Lung (tissue), 12 donors: ENCODE results near the gene CARMIL3. TPM values are rescaled to one million over a fixed set of nuclear protein-coding genes. Genes with fewer than 3 reads are reported as not detected.

Experiments
- ATAC-seq: fragments of 200-7000 bp; cut with Tn5 transposase; one replicate; pipeline ENCODE4 v1.9.1; 2020; ENCODE audit warnings: moderate number of reproducible peaks; ENCODE audit not compliant: insufficient read depth, low FRiP score
- DNase-seq, 3 donors: peaks; one replicate each; pipeline ENCODE4 v3.0.0-alpha.2; 2013 to 2017
- H3K27ac ChIP-seq, 2 donors: one replicate each; pipeline ENCODE4 v1.5.1; 2013; ENCODE audit warnings: mild to moderate bottlenecking in 2 of 2, moderate library complexity in 2 of 2, control low read depth in 1 of 2, inconsistent platforms in 1 of 2, low read depth in 1 of 2, low read length in 1 of 2
- H3K27me3 ChIP-seq, 3 donors: one replicate each; pipeline ENCODE4 v1.5.1; 2013; ENCODE audit warnings: low read length in 2 of 3; ENCODE audit not compliant: control insufficient read depth in 3 of 3, insufficient read depth in 3 of 3
- H3K36me3 ChIP-seq, 4 donors: one replicate each; pipeline ENCODE4 v1.5.1; 2013; ENCODE audit warnings: low read length in 4 of 4, mild to moderate bottlenecking in 1 of 4, moderate library complexity in 1 of 4; ENCODE audit not compliant: control insufficient read depth in 4 of 4, insufficient read depth in 4 of 4
- H3K4me1 ChIP-seq, 5 donors: one replicate each; pipeline ENCODE4 v1.5.1; 2013; ENCODE audit warnings: low read length in 5 of 5, mild to moderate bottlenecking in 2 of 5, moderate library complexity in 1 of 5; ENCODE audit not compliant: control insufficient read depth in 5 of 5, insufficient read depth in 5 of 5
- H3K4me3 ChIP-seq: one replicate; pipeline ENCODE4 v1.5.1; 2013; ENCODE audit warnings: mild to moderate bottlenecking, control low read depth, moderate library complexity
- H3K9ac ChIP-seq, 2 donors: one replicate each; pipeline ENCODE4 v1.5.1; 2013; ENCODE audit warnings: low read length in 2 of 2, control low read depth in 1 of 2; ENCODE audit not compliant: insufficient read depth in 1 of 2
- H3K9me3 ChIP-seq, 4 donors: one replicate each; pipeline ENCODE4 v1.5.1; 2013; ENCODE audit warnings: low read length in 3 of 4, mild to moderate bottlenecking in 1 of 4, moderate library complexity in 1 of 4; ENCODE audit not compliant: control insufficient read depth in 4 of 4, insufficient read depth in 3 of 4
- CTCF ChIP-seq: IDR thresholded peaks from 2 replicates; pipeline ENCODE4 v1.5.1; 2012; ENCODE audit warnings: mild to moderate bottlenecking; ENCODE audit errors: control extremely low read depth, extremely low read depth
- WGBS, 2 donors: extraction: QIAGEN DNeasy Blood & Tissue Kit; methylation state at CpG; one replicate each; pipeline ENCODE4 v1.1.7; 2013; 5-methylcytosine and 5-hydroxymethylcytosine counted together
- polyA plus RNA-seq, 2 donors: library from polyadenylated mRNA; stranded (reverse); fragments of 200-250 nt; gene quantifications; one replicate each; pipeline ENCODE4 v1.2.1, GENCODE V29; 2013
- total RNA-seq, 2 donors: library from RNA; depleted of rRNA in 1 of 2; stranded (reverse); fragments of >200 nt in 1 of 2; gene quantifications; one replicate each; pipeline ENCODE4 v1.2.1, GENCODE V29; 2014 to 2021
- donor health status: control.
- donor health status: control.
- donor health status: Bipolar disorder and iron deficiency.
- donor health status: healthy.
- donor health status: DM: yes; HTN: yes; CAD: no.

Gene CARMIL3
- total and polyA plus RNA-seq, 4 donors = 0.37 to 2.4 (median 0.78) TPM

GRCh38 chr14:24094841-24095270, 43.0 kb downstream of the CARMIL3 start:
- DNase-seq (peak in 2 of 3 donors; percentile 47 to 64), ATAC-seq (no peak)
- Histone ChIP-seq H3K27me3 (no peaks in the 10 kb centered on the region), H3K9me3 (no peaks in the 10 kb centered on the region), H3K36me3 (peaks cover 0 to 15% (median under 1%) of the 10 kb centered on the region in 4 donors), H3K4me3 (peak overlapping the region; percentile 71), H3K9ac (peak overlapping the region; percentile 66 to 78), H3K27ac (peak overlapping the region; percentile 88 to 98), H3K4me1 (peaks cover 0 to 17% (median 6%) of the 10 kb centered on the region in 5 donors)
- no peak for TF ChIP-seq CTCF
- whole genome bisulfite sequencing, 2 donors = 2 to 4% methylated on average over 14 of the region's 14 CpGs

GRCh38 chr14:24095271-24096068, 43.7 kb downstream of the CARMIL3 start:
- H3K27me3 ChIP-seq = no peaks in the 10 kb centered on the region
- ATAC-seq (no peak), DNase-seq (peak; percentile 47 to 55 (median 47))
- H3K4me3 ChIP-seq = peak overlapping the region; percentile 71
- TF ChIP-seq CTCF = no peak
- H3K4me1 ChIP-seq = peaks cover 0 to 17% (median 6%) of the 10 kb centered on the region in 5 donors
- 41 to 45% methylated on average over 12 of the region's 12 CpGs for WGBS, 2 donors
- H3K36me3 ChIP-seq = peaks cover 0 to 18% (median 2%) of the 10 kb centered on the region in 4 donors
- no peaks in the 10 kb centered on the region for H3K9me3 ChIP-seq
- H3K9ac ChIP-seq = peak overlapping the region; percentile 66 to 78
- H3K27ac ChIP-seq = peak overlapping the region in 1 of 2 donors; percentile 98

GRCh38 chr14:24096545-24097181, 44.9 kb downstream of the CARMIL3 start:
- no peak for DNase-seq
- H3K27me3 ChIP-seq = no peaks in the 10 kb centered on the region
- no peaks in the 10 kb centered on the region for H3K9me3 ChIP-seq
- H3K27ac ChIP-seq = no peak overlapping the region
- peaks cover 0 to 17% (median 6%) of the 10 kb centered on the region in 5 donors for H3K4me1 ChIP-seq
- WGBS, 2 donors = 94 to 96% methylated on average over 8 of the region's 8 CpGs
- H3K4me3 ChIP-seq = no peak overlapping the region
- TF ChIP-seq CTCF = no peak
- no peak for ATAC-seq
- H3K9ac ChIP-seq = no peak overlapping the region
- peaks cover 0 to 24% (median 4%) of the 10 kb centered on the region in 4 donors for H3K36me3 ChIP-seq
